Coronary artery (tissue), 2 donors: Measurements from ENCODE around the gene NSG2.

Experiments
- DNase-seq: peaks from one replicate; pipeline ENCODE4 v3.0.0-alpha.2; 2017; ENCODE audit warnings: low spot score
- H3K27ac ChIP-seq, 2 donors: fragments of 200-600 bp; sonication (generic); one replicate each; pipeline ENCODE4 v1.5.1; 2016 to 2019
- H3K4me3 ChIP-seq: fragments of 200-600 bp; sonication (generic); 2 replicates; pipeline ENCODE4 v1.5.1; 2016; ENCODE audit warnings: mild to moderate bottlenecking, moderate library complexity
- TF ChIP-seq, protein P1 (sequence below): fragments of 200-600 bp; sonication (generic); IDR thresholded peaks from one replicate; pipeline ENCODE4 v1.5.1; 2019; ENCODE audit warnings: antibody characterized with exemption

NSG2 gene

DNA sequence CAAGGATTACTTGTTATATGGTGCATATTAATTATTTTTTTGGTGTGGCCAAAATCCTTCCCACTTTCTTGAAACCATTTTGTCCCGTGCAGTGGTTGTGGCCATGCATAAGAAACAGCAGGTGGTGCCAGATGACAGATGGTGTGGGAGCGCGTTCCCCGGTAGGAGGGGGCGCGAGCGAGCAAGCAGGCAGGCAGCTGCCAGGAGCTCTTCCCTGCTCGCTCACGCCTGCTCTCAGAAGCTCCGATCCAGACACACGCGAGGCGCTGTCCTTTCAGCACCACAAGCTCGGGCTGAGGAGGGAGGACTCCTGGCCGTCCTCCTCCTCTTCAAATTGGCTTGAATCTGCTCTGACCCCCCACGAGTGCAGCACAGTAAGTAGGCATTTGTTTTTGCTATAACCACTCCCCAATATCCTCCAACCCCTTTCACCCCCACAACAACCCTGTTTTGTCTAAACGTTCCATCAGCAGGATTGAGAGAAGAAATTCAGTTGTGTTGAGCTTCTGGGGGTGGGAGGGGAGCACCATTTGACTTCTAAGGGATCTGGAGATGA is at the start of gene NSG2:
Gene NSG2 (plus strand): TSS at position 237 of the 556 bp plus-strand sequence. CDS start 1,050 bp downstream, outside the sequence.
- DNase-seq = no peak
- TF ChIP-seq, protein P1, sequence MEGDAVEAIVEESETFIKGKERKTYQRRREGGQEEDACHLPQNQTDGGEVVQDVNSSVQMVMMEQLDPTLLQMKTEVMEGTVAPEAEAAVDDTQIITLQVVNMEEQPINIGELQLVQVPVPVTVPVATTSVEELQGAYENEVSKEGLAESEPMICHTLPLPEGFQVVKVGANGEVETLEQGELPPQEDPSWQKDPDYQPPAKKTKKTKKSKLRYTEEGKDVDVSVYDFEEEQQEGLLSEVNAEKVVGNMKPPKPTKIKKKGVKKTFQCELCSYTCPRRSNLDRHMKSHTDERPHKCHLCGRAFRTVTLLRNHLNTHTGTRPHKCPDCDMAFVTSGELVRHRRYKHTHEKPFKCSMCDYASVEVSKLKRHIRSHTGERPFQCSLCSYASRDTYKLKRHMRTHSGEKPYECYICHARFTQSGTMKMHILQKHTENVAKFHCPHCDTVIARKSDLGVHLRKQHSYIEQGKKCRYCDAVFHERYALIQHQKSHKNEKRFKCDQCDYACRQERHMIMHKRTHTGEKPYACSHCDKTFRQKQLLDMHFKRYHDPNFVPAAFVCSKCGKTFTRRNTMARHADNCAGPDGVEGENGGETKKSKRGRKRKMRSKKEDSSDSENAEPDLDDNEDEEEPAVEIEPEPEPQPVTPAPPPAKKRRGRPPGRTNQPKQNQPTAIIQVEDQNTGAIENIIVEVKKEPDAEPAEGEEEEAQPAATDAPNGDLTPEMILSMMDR = peak; percentile 35
- Histone ChIP-seq H3K27ac (no peak within 1 kb of the TSS), H3K4me3 (no peak within 1 kb of the TSS)

DNA sequence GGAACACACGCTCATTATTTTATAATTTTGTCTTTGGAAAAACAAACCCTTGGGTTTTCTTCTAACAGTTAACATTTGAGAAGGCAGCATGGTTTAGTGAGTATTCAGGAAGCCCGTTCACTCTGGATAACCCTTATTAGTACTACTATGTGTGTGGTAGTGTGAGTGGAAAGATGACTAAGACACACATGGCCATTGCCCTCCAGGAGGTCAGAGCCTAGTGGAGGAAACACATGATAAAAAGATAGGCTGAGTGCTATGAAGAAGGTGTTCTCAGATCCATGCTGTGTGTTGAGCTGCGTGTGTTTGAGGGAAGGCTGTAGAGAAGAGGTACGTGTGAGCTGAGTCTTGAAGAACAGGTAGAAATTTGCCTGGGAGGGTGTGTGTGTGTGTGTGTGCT is 48.2 kb upstream of the NSG2 start:
- no peak overlapping the region for H3K27ac ChIP-seq
- H3K4me3 ChIP-seq = no peak overlapping the region
- TF ChIP-seq, protein P1 = no peak
- no peak for DNase-seq

DNA sequence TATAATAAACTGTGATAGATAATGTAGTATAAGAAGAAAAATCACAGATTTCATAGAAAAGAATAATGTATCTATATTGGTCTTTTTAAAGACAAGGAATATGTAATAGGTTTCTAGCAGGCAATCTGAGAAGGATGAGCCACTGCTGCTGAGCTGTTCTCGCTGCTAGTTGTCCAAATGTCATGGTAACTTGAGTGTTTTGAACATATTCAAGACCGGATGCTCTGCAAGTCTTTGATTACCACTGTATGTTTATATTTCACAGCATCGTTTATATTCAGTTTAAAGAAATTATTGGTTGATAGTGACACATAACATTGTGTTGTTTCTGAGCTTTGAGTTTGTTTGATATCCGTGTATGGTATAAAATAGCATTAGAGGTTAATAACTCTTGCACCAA is 47.0 kb upstream of the NSG2 start:
- no peak overlapping the region for H3K4me3 ChIP-seq
- TF ChIP-seq, protein P1 = no peak
- no peak for DNase-seq
- H3K27ac ChIP-seq = no peak overlapping the region

DNA sequence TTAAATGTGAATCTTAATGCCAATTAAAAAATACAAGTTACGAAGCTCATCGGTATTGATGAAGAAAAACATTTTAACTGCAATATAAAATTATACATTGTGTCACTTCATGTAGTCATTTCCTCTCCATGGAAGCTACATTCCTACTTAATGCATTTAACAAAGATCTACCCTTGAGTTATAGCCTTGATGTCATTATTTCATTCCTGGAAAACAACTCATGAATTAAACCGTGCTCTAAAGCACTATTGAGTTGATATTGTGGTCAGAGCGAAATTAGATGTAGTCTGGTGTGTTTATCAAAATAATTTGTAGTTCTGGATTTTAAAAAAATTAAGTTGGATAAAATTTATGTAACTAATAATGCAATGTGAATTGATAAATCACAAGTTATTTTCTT is 45.4 kb upstream of the NSG2 start:
- TF ChIP-seq, protein P1 = no peak
- no peak overlapping the region for H3K27ac ChIP-seq
- no peak for DNase-seq
- no peak overlapping the region for H3K4me3 ChIP-seq

DNA sequence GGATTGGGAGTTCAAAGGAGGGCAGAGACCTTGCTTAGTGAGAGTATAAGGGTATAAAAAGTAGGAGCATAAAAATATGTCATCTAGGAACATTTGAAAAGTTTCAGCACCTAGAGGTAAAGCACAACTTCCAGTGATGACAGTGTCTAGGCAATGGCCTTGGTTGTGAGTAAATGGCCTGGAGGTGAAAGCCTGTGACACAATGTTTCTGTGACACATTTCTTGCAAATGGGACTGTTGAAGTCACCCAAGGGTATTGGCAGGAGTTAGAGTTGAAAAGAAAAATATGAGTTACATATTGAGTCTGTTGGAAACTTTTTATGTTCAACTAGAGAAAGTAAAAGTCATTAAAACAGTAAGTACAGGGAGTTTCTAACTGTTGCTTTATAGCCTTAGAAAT is 41.7 kb upstream of the NSG2 start:
- Histone ChIP-seq H3K4me3 (no peak overlapping the region), H3K27ac (no peak overlapping the region)
- TF ChIP-seq, protein P1 = no peak
- DNase-seq = no peak

DNA sequence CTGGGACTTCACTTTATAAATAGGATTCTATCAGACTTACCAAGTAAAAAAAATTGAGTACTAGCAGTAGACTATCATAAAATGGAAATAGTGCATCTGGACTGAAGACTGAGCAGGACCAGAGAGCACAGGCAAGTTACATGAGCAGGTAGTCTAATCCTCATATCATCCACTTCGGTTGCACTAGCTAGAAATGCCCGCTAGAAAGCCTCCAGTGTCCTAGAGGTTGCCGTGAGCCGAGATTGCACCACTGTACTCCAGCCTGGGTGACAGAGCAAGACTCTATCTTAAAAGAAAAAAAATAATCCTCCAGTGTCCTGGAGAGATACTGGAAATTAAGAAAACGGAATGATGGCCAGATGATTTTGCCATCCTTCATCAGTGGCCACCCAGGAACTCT is 36.6 kb upstream of the NSG2 start:
- TF ChIP-seq, protein P1 = no peak
- no peak overlapping the region for H3K27ac ChIP-seq
- DNase-seq = no peak
- H3K4me3 ChIP-seq = no peak overlapping the region

DNA sequence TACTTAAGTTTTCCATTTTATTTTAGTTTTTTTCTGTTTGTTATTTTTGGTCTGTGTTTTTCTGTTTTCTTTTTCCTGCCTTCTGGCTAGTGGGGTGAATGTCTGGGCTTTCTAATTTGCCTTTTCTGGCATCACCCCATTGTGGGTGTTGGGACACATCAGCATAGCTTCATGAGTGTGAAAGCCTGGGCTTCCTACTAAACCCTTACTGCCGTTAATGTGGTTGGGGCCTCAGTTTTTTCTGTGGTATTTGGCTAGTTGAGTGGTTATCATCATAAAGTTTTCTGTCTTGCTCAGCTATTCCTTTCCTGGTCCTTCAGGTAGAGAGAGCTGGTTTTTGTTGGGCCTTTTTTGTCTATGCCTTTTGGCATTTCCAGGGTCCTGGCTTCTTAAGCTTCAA is 35.1 kb upstream of the NSG2 start:
- TF ChIP-seq, protein P1 = no peak
- Histone ChIP-seq H3K27ac (no peak overlapping the region), H3K4me3 (no peak overlapping the region)
- DNase-seq = no peak
